Measurements from ENCODE around the gene JAG1.

DNA sequence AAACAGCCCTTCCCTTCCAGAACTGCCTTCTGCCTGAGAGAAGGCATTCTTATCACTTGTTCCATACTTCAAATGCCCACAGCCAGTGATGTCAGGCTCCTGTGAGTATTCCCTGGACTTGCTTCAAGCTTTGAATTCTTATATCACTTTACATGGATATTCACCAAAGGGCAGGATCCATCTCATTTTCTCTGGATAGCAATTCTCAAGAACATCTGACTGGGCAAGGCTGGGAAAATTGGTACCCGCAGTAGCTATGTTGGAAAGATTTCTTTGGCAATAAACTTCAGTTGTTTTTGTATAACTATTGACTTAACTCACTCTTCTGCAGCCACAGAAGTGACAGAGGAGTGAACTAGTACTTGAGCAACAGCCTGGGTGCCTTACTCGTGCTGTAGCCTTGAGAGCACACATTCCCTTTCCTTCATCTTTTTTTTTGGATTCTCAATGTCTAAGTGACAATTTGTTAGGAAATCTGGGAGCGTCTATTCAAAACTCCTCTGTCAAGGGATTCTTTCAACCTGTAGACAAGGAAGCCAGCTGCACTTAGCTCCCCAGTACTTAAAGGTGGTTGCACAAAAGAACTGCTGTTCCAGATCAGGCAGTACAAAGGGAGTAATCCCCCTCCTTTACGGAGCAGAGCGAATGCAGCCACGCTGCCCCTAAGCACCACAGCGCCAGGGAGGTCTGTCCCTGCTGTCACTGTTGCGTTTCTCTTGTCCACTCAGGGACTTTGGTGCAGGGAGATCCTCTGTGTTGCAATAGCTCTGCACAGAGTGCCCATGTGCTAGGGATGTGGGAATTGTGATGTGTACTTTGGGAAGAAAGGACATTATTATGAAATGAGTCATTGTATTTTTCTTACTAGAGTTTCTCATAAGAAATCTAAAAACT, 69.6 kb downstream of the JAG1 start:
- TF ChIP-seq CTCF (IDR thresholded peaks at IDR 0.05; ENCODE audit: low read depth, low read length) (no peak), EZH2phosphoT487 (IDR thresholded peaks at IDR 0.05; ENCODE audit: low read depth) (no peak)
